ENCODE data around the gene CENPU.

DNA sequence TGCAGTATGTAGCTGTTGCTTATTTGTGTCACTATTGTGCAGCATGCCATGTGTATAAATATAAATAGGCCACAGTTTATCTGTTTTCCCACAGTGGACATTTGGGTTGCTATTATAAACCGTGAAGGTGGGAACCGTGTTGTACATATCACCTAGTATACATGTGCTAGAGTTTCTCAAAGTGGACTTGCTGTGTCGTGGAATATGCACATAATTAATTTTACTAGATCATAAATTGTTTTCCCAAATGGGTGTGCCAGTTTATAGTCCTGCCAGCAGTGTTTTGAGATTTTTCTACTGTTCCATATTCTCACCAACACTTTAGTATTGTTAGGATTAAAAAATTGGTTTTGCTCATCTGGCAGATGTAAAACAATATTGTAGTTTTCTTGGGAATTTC is 45.9 kb downstream of the CENPU start:
- TF ChIP-seq, protein P1, sequence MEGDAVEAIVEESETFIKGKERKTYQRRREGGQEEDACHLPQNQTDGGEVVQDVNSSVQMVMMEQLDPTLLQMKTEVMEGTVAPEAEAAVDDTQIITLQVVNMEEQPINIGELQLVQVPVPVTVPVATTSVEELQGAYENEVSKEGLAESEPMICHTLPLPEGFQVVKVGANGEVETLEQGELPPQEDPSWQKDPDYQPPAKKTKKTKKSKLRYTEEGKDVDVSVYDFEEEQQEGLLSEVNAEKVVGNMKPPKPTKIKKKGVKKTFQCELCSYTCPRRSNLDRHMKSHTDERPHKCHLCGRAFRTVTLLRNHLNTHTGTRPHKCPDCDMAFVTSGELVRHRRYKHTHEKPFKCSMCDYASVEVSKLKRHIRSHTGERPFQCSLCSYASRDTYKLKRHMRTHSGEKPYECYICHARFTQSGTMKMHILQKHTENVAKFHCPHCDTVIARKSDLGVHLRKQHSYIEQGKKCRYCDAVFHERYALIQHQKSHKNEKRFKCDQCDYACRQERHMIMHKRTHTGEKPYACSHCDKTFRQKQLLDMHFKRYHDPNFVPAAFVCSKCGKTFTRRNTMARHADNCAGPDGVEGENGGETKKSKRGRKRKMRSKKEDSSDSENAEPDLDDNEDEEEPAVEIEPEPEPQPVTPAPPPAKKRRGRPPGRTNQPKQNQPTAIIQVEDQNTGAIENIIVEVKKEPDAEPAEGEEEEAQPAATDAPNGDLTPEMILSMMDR (conservative IDR thresholded peaks at IDR 0.05): no peak
- TF ChIP-seq EZH2 (IDR thresholded peaks at IDR 0.05; ENCODE audit: low read depth): no peak
